Measurements from ENCODE around the gene TYMS. TPM values are rescaled to one million over a fixed set of nuclear protein-coding genes. Genes with fewer than 3 reads are reported as not detected.
A peak's percentile ranks its signal among the peaks of the same experiment; 100 is the strongest.

Gene TYMS
- total and polyA plus RNA-seq, 9 of the 15 experiments (the other 6 are each of a cell fraction or from before 2014, with no cell fraction given) = 69.1 to 409 (median 175) TPM

DNA sequence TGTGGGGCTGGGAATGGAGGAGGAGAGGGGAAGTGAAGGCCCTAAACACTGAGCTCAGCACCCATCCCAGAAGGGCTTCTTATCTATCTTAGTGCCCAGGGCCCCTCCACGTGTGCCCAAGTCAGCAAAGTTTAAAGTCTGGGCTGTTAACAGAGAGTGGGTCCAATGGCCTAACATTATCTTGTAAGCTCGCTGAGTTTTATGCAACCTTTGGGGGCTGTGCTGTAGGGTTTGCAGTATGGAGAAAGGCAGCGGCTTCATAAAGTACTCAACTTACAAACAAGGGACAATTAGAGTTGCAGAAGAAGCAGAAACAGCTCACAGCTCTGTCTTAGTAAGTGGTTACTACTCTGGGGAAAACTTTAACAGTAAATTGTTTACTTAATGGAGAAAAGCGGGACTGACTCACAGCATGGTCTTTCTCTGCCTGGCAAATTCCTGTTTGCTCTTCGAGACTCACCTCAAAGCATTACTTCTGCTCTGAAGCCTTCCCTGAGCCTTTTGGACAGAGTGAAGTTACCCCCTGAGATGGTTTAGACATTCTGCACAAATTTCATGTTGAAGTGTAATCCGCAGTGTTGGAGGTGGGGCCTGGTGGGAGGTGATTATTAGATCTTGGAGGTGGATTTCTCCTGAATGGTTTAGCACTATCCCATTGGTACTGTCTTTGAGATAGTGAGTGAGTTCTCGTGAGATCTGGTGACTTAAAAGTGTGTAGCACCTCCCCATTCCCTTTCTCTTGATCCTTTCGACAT is 45.9 kb downstream of the TYMS start (continued):
- TF ChIP-seq TOE1 (IDR thresholded peaks at IDR 0.05; ENCODE audit: borderline replicate concordance) (no peak), TOE1 (CRISPR knock-in tag; IDR thresholded peaks at IDR 0.05; ENCODE audit: borderline replicate concordance, low read depth) (no peak), ZNF431 (CRISPR knock-in tag; IDR thresholded peaks at IDR 0.05) (peak; percentile 66; the same call in 1 of the 2 replicates), FOSL1 (tag; conservative IDR thresholded peaks at IDR 0.05) (0 out of 2 replicates have a peak, but pooled peaks have one; percentile 5), SMARCE1 (IDR thresholded peaks at IDR 0.05) (peak; percentile 1; the same call in 1 of the 2 replicates)

DNA sequence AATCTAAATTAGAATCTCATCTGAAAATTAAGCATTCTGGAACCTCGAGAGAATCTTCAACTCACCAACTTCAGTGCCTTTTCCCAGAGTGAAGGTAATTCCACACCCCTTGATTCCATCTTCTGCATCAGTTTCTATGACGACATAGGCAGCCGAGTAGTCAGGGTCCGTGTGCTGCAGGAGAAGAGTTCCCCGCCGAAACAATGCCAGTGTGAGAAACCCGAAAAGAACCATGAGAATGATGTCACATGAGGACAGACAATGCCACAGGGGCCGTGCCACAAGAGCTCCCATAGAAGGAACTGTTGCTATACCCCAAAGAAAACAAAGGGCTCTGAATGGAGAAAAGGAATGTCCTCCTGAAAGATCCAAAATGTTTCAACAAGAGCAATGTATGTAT is 49.0 kb downstream of the TYMS start:
- in situ Hi-C loops (cut with MboI) = no loop called here

More for the DNA sequence above, 49.0 kb downstream of the TYMS start:
- intact Hi-C loops (cut with micrococcal nuclease) = no loop called here
- no TSS peak for BruUV-seq (replicated peaks)
- ChIA-PET POLR2A (interaction anchor here (0.5 to 1.8 kb wide), 8 partner anchors 11 to 135 kb away, joined by 3 to 5 read pairs (median 3); partner anchors contain the start of gene TYMS), CTCF (ENCODE audit: low intra/inter-chr PET ratio) (interaction anchor here (0.6 kb wide), 1 partner anchor 158 kb away, joined by 4 read pairs; no protein-coding TSS in a partner anchor)
- Histone ChIP-seq H4K20me1 (replicated peaks; ENCODE audit: control insufficient read depth, insufficient read depth, low read length) (no peaks in the 10 kb centered on the region; the same call in 1 of the 2 replicates), H2AFZ (ENCODE audit: low read depth, low read length) (no peak overlapping the region), H3K9me1 (ENCODE audit: control insufficient read depth, insufficient read depth, low read length) (no peaks in the 10 kb centered on the region), H3K9ac (ENCODE audit: insufficient read depth in 1 of 2, low read depth in 2 of 2, low read length in 2 of 2) (no peak overlapping the region), H3K4me2 (ENCODE audit: insufficient read depth, low read length) (no peak overlapping the region), H3K36me3 (ENCODE audit: control insufficient read depth, insufficient read depth, low read length) (peaks cover 66% of the 10 kb centered on the region), H3K79me2 (ENCODE audit: control insufficient read depth, insufficient read depth, low read length) (peaks cover 63% of the 10 kb centered on the region), H3K27ac (ENCODE audit: extremely low read depth, low read depth, low read length) (no peak overlapping the region), H3K9me3 (replicated peaks; ENCODE audit: control insufficient read depth, insufficient read depth, low read depth, low read length) (no peaks in the 10 kb centered on the region), H3K4me1 (replicated peaks in 1 of 2; ENCODE audit: control insufficient read depth in 2 of 2, insufficient read depth in 2 of 2, low read length in 2 of 2) (peaks cover 2 to 16% of the 10 kb centered on the region in 2 experiments; a peak in 2 of 5 replicates), H3K27me3 (ENCODE audit: control insufficient read depth in 2 of 2, insufficient read depth in 2 of 2, low read length in 2 of 2) (no peaks in the 10 kb centered on the region), H3K4me3 (no peak overlapping the region)
- 77% methylated on average over 8 of the region's 8 CpGs for WGBS (ENCODE audit: insufficient coverage, low coverage, missing lambda C conversion rate)
- TF ChIP-seq RFX1 (IDR thresholded peaks at IDR 0.05) = peak; percentile 35; the same call in 1 of the 2 replicates
- TF ChIP-seq NRF1 (conservative IDR thresholded peaks at IDR 0.05 in 1 of 2, IDR thresholded peaks at IDR 0.05 in 1 of 2) = no peak
- DNase-seq (ENCODE audit: extremely low read depth in 1 of 4, low spot score in 3 of 4) (no peak), ATAC-seq (no peak), FAIRE-seq (no peak)
